ENCODE measurements around the gene KLHL42. TPM values are rescaled to one million over a fixed set of nuclear protein-coding genes. Genes with fewer than 3 reads are reported as not detected.

Gene KLHL42
- polyA plus RNA-seq, 2 of the 4 experiments (the other 2 are of a cell fraction), result 15.2 to 29.1 TPM

DNA sequence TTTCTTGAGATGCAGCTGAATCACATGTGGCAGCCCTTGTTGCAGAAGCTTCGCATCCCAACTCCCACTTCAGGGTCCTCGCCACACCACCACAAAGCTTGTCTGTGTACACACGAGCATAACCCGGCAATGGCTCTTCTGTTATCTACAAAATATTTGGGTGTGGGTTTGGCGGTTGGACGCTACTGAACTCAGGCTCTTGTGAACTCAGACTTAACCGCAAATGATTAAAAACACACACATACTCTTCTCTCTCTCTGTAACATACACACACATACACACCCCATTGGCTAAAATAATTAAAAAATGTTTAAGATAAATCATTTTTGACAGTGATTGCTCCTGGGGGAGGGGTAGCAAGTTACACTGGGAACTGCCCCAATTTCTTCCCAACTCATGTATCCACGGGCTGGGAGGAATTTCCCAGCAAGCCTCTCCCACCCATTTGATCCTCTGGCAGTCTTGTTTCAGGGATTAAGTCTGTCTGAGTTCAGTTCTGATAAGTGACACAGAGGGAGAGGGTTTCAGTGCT lies 63.7 kb downstream of the KLHL42 start (continued):
- TF ChIP-seq, protein P1, sequence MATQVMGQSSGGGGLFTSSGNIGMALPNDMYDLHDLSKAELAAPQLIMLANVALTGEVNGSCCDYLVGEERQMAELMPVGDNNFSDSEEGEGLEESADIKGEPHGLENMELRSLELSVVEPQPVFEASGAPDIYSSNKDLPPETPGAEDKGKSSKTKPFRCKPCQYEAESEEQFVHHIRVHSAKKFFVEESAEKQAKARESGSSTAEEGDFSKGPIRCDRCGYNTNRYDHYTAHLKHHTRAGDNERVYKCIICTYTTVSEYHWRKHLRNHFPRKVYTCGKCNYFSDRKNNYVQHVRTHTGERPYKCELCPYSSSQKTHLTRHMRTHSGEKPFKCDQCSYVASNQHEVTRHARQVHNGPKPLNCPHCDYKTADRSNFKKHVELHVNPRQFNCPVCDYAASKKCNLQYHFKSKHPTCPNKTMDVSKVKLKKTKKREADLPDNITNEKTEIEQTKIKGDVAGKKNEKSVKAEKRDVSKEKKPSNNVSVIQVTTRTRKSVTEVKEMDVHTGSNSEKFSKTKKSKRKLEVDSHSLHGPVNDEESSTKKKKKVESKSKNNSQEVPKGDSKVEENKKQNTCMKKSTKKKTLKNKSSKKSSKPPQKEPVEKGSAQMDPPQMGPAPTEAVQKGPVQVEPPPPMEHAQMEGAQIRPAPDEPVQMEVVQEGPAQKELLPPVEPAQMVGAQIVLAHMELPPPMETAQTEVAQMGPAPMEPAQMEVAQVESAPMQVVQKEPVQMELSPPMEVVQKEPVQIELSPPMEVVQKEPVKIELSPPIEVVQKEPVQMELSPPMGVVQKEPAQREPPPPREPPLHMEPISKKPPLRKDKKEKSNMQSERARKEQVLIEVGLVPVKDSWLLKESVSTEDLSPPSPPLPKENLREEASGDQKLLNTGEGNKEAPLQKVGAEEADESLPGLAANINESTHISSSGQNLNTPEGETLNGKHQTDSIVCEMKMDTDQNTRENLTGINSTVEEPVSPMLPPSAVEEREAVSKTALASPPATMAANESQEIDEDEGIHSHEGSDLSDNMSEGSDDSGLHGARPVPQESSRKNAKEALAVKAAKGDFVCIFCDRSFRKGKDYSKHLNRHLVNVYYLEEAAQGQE (IDR thresholded peaks at IDR 0.05), result no peak
- TF ChIP-seq PHF8 (IDR thresholded peaks at IDR 0.05; ENCODE audit: borderline replicate concordance, low read depth), result no peak
- no peak for TF ChIP-seq RAD21 (conservative IDR thresholded peaks at IDR 0.05 in 1 of 2, IDR thresholded peaks at IDR 0.05 in 1 of 2)
- TF ChIP-seq KDM1A (IDR thresholded peaks at IDR 0.05; ENCODE audit: low read depth), result no peak
- TF ChIP-seq BHLHE40 (IDR thresholded peaks at IDR 0.05; ENCODE audit: low read depth, low read length), result no peak
- TF ChIP-seq SREBF2 (IDR thresholded peaks at IDR 0.05), result no peak

DNA sequence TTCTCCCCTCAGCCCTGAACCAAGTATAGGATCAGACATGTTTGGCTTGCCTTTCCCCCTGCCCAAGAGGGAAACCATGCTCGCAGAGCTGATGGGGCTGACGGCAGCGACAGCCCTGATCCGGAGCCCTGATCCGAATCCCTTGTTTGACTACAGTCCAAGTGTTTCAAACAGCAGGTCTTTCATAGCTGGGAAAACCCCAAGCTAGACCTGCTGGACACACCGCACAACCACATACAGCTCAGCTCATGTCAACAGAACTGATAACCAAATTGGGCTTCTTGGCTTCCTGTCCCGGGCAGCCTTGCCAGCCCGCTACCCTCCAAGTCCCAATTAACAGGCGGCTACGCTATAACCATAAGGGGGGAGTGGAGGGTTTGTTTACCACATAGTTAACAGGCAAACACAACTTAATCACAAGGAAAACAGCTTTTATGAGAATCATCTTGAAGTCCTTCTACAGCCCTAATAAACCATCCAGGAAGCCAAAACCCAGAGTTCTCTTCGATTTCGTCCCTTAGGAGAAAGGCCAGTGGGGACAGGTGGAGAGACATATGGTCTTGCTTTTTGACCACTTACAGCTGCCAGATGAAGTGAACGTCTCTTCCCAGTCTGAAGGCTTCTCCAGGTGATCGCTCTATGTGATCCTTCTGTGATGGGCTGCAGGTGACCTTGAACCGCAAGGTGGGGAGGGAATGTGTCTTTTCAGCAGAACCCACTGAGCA lies 64.5 kb downstream of the KLHL42 start:
- no peak for ATAC-seq
- CTCF ChIA-PET, result interaction anchor here (0.9 to 1.6 kb wide), 5 partner anchors 16 to 1028 kb away, joined by 3 to 6 read pairs (median 3); no protein-coding TSS in a partner anchor
- peaks cover 10% of the 10 kb centered on the region; the same call in 1 of the 3 replicates for H3K4me1 ChIP-seq
- 79% methylated on average over 15 of the region's 15 CpGs for WGBS (ENCODE audit: missing lambda C conversion rate)
- FAIRE-seq, result no peak
- H3K4me2 ChIP-seq, result no peak overlapping the region
- TF ChIP-seq HOXA7 (CRISPR knock-in tag; IDR thresholded peaks at IDR 0.05), result no peak
- TF ChIP-seq, protein P2, sequence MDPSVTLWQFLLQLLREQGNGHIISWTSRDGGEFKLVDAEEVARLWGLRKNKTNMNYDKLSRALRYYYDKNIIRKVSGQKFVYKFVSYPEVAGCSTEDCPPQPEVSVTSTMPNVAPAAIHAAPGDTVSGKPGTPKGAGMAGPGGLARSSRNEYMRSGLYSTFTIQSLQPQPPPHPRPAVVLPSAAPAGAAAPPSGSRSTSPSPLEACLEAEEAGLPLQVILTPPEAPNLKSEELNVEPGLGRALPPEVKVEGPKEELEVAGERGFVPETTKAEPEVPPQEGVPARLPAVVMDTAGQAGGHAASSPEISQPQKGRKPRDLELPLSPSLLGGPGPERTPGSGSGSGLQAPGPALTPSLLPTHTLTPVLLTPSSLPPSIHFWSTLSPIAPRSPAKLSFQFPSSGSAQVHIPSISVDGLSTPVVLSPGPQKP (IDR thresholded peaks at IDR 0.05; ENCODE audit: low read depth, low read length), result no peak
- no peak for TF ChIP-seq EP300 (IDR thresholded peaks at IDR 0.05)
- no peak for TF ChIP-seq KDM1A (IDR thresholded peaks at IDR 0.05; ENCODE audit: low read depth)
- no peak for TF ChIP-seq CBX8 (IDR thresholded peaks at IDR 0.05)
- TF ChIP-seq SMC3 (IDR thresholded peaks at IDR 0.05), result no peak
- no peak for TF ChIP-seq FOSB (CRISPR knock-in tag; IDR thresholded peaks at IDR 0.05)
- TF ChIP-seq, protein P1 (IDR thresholded peaks at IDR 0.05), result no peak
- no peak for TF ChIP-seq ESRRA (IDR thresholded peaks at IDR 0.05; ENCODE audit: borderline replicate concordance, low read length)
- TF ChIP-seq FOSL2 (IDR thresholded peaks at IDR 0.05), result no peak
- no peak for TF ChIP-seq FOSL2 (CRISPR knock-in tag; IDR thresholded peaks at IDR 0.05)
- no peak for TF ChIP-seq TFCP2L1 (CRISPR knock-in tag; IDR thresholded peaks at IDR 0.05)
- TF ChIP-seq, protein P3, sequence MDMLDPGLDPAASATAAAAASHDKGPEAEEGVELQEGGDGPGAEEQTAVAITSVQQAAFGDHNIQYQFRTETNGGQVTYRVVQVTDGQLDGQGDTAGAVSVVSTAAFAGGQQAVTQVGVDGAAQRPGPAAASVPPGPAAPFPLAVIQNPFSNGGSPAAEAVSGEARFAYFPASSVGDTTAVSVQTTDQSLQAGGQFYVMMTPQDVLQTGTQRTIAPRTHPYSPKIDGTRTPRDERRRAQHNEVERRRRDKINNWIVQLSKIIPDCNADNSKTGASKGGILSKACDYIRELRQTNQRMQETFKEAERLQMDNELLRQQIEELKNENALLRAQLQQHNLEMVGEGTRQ (IDR thresholded peaks at IDR 0.05), result no peak
- no peak for TF ChIP-seq PHF8 (IDR thresholded peaks at IDR 0.05; ENCODE audit: borderline replicate concordance, low read depth)
- H3K9me3 ChIP-seq, result no peaks in the 10 kb centered on the region
- no peak for DNase-seq (ENCODE audit: low read depth in 1 of 2, low spot score in 1 of 2)
- POLR2A ChIA-PET, result no interaction called here
- H3K4me3 ChIP-seq, result no peak overlapping the region
- no peak overlapping the region for H3K27ac ChIP-seq
